Lung microvascular endothelial cell (primary cell): ENCODE data around the gene HCFC1. TPM values are rescaled to one million over a fixed set of nuclear protein-coding genes. Genes with fewer than 3 reads are reported as not detected.

ENCODE experiments used
- DNase-seq, 2 donors: peaks; one replicate each; pipeline versions ENCODE4 v3.0.0 to v3.0.0-alpha.2; 2010; ENCODE audit warnings: low read depth in 2 of 2
- total RNA-seq: library from RNA; depleted of rRNA; stranded (reverse); fragments of >200 nt; gene quantifications from 2 replicates; pipeline ENCODE4 v1.2.1, GENCODE V29; 2014

HCFC1 gene
- total RNA-seq, 1 donor from 2014 or later = 10.3 TPM

DNA sequence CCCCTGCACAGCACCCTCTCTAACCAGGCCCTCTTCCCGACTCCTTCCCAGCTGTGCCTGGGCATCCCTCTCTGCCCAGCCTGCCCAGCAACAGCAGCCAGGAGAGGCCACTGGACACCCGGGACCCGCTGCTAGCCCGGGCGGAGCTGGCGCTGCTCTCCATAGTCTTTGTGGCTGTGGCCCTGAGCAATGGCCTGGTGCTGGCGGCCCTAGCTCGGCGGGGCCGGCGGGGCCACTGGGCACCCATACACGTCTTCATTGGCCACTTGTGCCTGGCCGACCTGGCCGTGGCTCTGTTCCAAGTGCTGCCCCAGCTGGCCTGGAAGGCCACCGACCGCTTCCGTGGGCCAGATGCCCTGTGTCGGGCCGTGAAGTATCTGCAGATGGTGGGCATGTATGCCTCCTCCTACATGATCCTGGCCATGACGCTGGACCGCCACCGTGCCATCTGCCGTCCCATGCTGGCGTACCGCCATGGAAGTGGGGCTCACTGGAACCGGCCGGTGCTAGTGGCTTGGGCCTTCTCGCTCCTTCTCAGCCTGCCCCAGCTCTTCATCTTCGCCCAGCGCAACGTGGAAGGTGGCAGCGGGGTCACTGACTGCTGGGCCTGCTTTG, 66.0 kb downstream of the HCFC1 start:
- no peak for DNase-seq

DNA sequence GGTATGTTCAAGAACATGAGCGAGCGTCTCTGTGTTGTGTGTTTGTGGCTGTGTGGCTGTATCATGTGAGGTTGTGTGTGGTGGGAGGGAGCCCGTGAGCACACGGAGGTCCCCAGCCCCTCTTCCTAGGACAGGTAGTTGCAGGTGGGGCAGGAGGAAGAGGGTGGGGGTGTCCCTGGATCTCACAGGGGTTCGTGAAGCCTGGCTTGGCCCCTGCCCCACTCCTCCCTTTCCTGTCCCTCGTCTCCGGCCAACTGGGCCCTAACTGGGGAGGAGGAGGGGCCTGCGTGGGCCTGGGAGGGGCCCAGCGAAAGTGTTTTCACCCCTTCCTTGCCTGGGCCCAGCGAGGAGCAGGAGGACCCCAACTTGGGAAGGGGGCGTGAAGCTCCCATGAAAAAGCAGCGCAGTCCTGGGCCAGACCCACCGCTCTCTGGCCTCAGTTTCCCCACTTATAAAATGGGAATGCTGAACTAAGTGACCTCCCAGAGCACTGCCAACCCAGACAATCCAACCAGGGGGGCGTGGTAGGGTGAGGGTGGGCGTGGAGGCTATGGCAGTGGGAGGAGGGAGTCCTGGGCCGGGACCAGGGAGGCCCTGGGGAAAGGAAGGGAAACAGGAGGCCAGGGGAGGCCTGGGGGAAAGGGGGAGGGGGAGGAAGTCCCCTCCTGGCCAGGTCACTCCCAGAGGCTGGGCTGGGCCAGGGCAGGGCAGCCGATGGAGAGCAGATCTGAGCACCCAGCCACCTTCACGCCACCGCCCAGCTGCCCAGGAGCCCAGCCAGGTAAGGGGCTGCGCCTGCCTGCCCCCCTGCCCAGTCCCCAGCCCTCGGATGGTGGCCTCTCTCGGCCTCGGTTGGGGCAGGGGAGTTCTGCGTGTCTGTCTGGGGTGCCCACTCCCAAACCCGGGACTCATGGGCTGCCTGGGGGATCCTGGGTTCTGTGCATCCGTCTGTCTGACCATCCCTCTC, 67.3 kb downstream of the HCFC1 start, which contains the start of gene AVPR2:
Gene AVPR2 (plus strand): TSS at position 683 of the 967 bp plus-strand sequence. CDS start 473 bp downstream, outside the sequence.
- no peak for DNase-seq

DNA sequence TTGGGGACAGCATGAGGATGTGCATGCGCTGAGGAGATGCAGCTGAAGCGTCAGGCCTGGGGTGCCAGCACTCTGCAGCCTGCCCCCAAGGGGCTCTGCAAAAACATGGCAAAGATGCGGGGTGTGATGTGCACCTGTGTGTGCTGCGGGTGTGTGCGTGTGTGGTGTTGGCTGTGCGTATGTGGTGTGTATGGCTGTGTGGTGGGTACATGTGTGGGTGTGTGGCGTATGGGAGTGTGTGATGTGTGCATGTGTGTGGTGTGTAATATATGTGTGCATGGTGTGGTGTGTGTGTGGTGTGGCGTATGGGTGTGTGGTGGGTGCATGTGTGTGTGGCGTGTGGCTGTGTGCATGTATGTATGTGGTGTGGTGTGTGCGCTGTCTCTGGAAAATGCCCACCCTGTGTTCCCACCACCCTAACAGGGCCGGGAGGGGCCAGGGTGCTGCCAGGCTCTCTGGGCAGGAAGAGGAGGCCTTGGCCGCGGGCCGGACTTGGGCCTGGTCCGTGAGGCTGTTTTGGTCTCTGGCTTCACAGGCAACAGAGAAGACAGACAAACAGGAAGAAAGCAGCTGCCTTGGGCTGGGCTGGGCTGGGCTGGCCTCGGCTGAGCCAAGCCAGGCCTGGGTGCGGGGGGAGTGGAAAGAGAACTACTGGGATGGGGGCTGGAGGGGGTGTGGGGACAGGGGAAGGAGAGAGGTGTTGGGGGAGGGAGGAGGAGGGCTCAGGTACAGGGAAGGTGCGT, 68.2 kb downstream of the HCFC1 start:
- DNase-seq = no peak

DNA sequence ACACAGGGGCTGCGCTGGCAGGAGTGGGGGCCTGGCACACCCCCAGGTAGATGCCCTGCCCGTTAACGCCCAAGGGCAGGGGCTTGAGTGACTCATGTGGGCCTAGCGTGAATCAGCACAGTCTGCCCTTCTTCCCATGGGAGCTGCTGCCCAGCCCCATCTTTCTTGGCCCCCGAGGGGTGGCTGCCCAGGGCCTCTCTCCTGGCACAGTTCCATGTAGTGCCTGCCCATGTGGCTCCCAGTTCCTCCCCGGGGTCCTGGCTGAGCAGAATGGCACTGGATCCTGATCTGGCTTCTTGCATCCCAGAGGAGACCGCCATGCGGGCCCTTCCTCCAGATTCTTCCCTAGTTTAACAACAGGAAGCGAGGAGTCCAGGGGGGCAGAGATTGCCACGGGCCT, 69.2 kb downstream of the HCFC1 start:
- no peak for DNase-seq

DNA sequence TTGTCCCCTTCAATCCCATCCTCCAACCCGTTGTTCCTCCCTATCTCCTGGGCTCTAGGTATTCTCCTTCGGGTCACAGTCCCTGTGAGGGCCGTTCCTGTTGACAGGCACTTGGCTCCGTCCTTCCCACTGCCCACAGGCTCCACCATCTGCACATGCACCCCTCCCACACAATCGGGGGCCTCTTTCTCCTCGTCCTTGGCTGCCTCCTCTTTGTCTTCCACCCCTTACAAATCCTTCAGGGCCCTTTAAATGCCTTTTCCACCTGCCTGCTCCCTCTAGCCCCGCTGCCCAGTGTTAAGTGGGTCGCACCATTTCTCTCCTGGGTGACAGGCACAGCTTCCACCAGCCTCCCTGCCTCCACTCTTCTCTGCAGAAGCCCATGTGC, 69.9 kb downstream of the HCFC1 start:
- DNase-seq = no peak

DNA sequence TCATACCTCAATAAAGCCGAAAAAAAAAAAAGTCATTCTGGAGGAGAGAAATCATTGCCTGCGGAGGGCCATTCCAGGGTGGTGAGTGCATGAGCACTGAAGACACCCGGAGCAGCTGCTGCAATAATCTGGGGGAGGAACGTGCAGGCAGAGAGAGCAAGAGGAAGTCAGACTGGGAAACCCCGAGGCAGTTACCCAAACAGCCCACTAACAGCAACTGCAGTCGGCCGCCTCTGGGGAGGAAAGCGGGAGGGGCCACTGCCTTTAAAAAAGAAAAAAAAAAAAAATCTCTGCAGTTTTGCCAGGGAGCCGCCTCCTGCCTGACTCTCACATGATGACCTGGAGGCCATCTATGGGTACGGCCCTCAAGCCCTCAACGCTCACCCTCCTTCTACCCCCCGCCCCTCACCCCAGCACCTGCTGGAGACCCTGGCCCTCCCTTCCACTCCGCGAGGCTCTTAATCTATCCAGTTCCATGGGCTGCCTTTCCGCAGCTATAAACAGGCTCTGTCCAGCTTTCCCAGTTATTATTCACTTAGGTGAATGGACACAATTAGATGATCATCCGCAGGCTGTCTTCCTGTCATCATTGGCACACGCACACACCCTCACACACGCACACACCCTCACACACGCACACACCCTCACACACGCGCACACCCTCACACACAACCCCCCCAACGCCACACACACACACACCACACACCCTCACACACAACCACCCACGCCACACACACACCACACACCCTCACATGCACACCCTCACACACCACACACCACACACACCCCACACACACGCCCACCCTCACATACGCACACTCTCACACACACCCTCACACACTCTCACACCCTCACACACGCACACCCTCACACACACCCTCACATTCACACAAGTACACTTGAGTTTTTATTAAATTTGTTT, 70.5 kb downstream of the HCFC1 start:
- peak; percentile 41 to 42 for DNase-seq

DNA sequence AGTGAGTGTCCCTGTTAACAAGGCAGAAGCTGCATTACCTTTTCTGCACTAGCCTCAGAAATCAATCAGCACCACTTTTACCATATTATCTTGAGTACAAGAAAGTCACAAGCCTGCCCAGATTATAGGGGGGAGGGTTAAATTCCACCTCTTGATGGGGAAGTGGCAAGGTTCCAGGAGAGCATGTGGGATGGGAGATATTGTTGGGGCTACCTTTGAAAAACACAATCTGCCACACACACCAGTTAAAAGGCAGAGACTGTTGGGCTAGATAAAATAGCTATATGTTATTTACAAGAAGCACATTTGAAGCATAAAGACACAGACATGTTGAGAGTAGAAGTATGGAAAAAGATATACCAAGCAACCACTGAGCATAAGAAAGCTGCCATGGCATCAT, 73.7 kb downstream of the HCFC1 start:
- no peak for DNase-seq

Other genes with a start within 250 kb of the HCFC1 start
- 236 and 400 TPM in 2 replicates for gene BCAP31, start 247.4 kb downstream of the HCFC1 start, total RNA-seq
- gene ABCD1, start 247.0 kb downstream of the HCFC1 start, total RNA-seq = 4.8 and 6.2 TPM in 2 replicates
- gene PLXNB3, start 207.6 kb downstream of the HCFC1 start, total RNA-seq = 2.4 and 4.4 TPM in 2 replicates
- under 0.01 and 0.40 TPM in 2 replicates for gene SRPK3, start 190.8 kb downstream of the HCFC1 start, total RNA-seq
- 27.0 and 29.9 TPM in 2 replicates for gene IDH3G, start 177.4 kb downstream of the HCFC1 start, total RNA-seq
- gene SSR4, start 177.2 kb downstream of the HCFC1 start, total RNA-seq = 178 and 209 TPM in 2 replicates
- 0.22 and 0.60 TPM in 2 replicates for gene PDZD4, start 141.3 kb downstream of the HCFC1 start, total RNA-seq
- gene L1CAM, start 85.6 kb downstream of the HCFC1 start, total RNA-seq = under 0.01 TPM in 2 replicates
- gene AVPR2, start 67.1 kb downstream of the HCFC1 start, total RNA-seq = 0.22 and 0.99 TPM in 2 replicates
- gene ARHGAP4, start 45.6 kb downstream of the HCFC1 start, total RNA-seq = 2.8 and 5.2 TPM in 2 replicates
- gene NAA10, start 36.8 kb downstream of the HCFC1 start, total RNA-seq = 41.3 and 43.2 TPM in 2 replicates
- 13.9 and 35.9 TPM in 2 replicates for gene RENBP, start 27.2 kb downstream of the HCFC1 start, total RNA-seq
- gene TMEM187, start 936 bp upstream of the HCFC1 start, total RNA-seq = 3.2 and 4.8 TPM in 2 replicates
- 47.7 and 63.1 TPM in 2 replicates for gene IRAK1, start 48.1 kb upstream of the HCFC1 start, total RNA-seq
- 12.9 and 20.2 TPM in 2 replicates for gene MECP2, start 125.9 kb upstream of the HCFC1 start, total RNA-seq
- 0.22 and 0.60 TPM in 2 replicates for gene OPN1LW, start 172.4 kb upstream of the HCFC1 start, total RNA-seq
- 0.79 TPM in 1 of 2 replicates, not detected in the other for gene OPN1MW, start 210.8 kb upstream of the HCFC1 start, total RNA-seq
- gene OPN1MW2, start 247.9 kb upstream of the HCFC1 start, total RNA-seq = not detected in 2 replicates